Posterior vena cava (tissue), 2 donors: ENCODE results near the gene GTPBP6. TPM values are rescaled to one million over a fixed set of nuclear protein-coding genes. Genes with fewer than 3 reads are reported as not detected.
"Not testable (repeated sequence)": the region's sequence is repeated elsewhere in the genome, so short reads cannot be mapped to it uniquely, and the experiment has no call there.

ENCODE experiments used
- DNase-seq: peaks from one replicate; pipeline ENCODE4 v3.0.0-alpha.2; 2020; ENCODE audit warnings: low spot score
- intact Hi-C, 2 donors: fragments of 100-400 bp; cut with DNase I; formaldehyde crosslinking; loops; one replicate each; pipeline versions ENCODE4 v1.14.1 to v1.14.2; 2022 to 2023
- total RNA-seq, 2 donors: library from RNA; stranded (reverse); fragmentation: NEBNext Ultra II Directional; extraction: Animal tissue kit (Norgen Biotek cat#: 25700); gene quantifications; one replicate each; pipeline ENCODE4 v1.2.1, GENCODE V29; 2021
- donor health status: DM: yes; HTN: yes; CAD: no.
- donor health status: DM: yes; HTN: yes; CAD: no.

Gene GTPBP6
- total RNA-seq, 2 donors from 2014 or later: 31.1 to 34.9 TPM

DNA sequence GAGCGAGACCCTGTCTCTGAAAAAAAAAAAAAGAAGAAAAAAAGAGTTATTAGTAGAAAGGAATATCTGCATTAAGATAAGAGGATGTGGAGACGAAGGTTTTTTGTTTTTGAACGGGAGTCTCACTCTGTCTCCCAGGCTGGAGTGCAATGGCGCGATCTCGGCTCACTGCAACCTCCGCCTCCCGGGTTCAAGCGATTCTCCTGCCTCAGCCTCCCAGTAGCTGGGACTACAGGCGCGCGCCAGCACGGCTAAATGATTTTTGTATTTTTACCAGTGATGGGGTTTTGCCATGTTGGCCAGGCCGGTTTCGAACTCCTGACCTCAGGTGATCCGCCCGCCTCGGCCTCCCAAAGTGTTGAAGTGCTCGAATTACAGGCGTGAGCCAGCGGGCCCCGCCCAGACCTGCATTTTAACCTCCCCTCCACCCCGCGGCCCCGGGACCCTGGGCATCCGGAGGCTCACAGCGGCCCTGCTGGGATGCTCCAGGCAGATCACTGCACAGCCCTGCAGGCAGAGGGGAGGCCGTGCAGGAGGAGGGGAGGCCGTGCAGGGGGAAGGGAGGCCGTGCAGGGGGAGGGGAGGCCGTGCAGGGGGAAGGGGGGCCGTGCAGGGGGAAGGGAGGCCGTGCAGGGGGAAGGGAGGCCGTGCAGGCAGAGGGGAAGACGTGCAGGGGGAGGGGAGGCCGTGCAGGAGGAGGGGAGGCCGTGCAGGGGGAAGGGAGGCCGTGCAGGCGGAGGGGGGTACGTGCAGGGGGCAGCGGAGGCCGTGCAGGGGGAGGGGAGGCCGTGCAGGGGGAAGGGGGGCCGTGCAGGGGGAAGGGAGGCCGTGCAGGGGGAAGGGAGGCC, 38.6 kb downstream of the GTPBP6 start:
- intact Hi-C loops: not testable (repeated sequence)
- peak; percentile 70 for DNase-seq

DNA sequence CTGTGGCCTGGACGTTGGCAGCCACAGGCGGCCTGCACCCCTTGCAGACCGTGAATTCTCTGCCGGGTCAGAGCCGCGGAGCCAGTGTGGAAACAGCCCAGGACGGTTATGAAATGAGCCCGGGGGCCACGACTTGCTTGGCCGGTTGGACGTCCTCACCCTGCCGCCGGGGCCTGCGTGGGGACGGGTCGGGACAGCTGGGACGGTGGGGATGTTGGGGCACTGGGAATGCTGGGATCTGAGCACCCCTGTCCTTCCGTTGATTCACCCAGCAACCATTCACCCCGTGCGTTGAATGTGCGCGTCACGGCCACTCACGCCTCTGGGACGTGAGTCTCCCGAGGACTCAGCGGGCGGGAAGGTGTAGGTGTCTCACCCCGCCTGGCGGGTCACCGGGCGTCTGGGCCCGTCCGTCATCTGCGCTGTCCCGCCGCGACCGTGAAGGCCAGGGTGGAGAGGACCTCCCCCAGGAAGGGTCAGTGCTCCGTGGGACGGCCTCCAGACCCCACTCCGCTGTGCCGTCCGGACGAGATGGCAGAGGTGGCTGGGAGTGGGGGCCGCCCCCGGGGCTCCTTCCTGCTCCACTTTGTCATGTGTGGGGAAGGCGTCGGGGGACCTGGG, 41.9 kb downstream of the GTPBP6 start:
- intact Hi-C loops: no loop called here
- DNase-seq: peak; percentile 84

DNA sequence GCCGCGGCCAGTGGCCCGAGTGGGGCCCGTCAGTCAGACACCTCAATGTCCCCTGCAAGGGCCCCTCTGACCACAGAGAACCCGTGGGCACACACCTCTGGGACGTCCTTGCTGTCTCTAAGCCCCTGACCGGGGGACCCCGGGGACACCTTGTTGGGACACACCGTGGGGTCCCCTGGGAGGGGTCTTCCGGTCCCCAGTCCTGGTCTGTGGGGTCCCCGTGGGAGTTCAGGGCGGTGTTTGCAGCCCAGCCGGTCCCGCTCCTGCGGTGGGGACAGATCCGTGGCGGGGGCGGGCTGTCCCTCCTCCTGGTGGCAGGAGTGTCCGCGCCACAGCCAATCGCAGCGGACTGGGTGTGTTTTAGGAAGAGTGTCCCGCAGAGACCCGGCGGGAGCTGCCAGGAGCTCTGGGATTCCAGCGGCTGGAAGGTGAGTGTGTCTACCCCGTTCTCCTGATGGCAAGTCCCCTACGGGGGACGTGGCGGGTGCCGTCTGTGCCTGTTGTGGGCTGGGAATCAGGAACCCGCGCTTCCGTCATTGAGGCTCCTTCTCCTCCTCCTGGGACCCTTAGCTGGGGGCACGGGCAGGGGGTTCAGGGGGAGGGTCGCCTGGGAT, 42.5 kb downstream of the GTPBP6 start:
- DNase-seq: peak; percentile 89

DNA sequence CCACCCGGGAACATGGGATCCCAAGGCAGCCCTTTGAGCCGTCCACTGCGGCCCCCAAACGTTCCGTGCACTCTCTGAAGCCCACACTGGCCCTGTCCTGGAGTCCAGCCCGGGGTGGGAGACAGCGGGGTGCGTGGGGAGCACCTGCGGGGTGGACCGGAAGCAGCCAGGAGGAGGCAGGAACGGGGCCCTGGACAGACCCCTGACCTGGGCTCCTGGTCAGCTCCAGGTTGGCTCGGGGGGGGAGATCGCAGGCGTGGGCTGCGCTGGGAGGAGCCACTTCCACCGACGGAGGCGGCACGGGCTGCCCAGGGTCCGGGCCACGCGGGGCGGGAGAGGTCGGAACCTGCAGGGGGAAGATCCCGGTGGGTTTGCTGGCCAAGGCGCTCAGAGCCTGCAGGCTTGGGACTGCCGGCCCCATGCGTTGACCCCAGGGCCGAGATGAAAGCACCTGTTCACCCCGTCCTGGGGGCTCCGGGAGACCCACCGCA, 43.1 kb downstream of the GTPBP6 start:
- DNase-seq: peak; percentile 72
- intact Hi-C loops: no loop called here

More for the DNA sequence above, 42.5 kb downstream of the GTPBP6 start:
- intact Hi-C loops: no loop called here

DNA sequence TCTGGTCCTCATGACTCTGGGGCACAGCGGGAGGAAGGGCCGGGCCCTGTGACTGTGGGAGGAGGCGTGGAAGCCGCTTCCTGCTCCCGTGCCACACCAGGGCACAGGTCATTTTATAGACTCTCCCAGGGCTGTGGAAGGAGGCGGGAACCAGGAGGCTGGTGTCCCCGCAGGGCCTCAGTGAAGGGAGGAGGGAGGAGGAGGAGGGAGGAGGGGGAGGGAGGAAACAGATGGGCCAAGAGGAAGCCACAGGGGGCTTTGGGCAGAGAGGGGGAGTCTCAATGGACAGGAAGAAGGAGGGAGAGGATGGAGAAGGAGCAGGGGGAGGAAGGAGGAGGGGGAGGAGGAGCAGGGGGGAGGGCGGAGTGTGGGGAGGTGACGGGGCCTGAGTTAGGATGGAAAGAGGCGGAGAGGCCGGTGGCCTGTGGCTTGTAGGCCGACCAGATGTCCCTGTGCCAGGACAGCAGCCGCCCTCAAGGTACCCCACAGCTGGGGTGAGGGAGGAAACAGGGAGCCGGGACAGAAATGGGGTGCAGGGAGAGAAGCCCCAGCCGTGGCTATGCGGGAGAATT, 43.6 kb downstream of the GTPBP6 start:
- intact Hi-C loops: no loop called here
- DNase-seq: peak; percentile 80

DNA sequence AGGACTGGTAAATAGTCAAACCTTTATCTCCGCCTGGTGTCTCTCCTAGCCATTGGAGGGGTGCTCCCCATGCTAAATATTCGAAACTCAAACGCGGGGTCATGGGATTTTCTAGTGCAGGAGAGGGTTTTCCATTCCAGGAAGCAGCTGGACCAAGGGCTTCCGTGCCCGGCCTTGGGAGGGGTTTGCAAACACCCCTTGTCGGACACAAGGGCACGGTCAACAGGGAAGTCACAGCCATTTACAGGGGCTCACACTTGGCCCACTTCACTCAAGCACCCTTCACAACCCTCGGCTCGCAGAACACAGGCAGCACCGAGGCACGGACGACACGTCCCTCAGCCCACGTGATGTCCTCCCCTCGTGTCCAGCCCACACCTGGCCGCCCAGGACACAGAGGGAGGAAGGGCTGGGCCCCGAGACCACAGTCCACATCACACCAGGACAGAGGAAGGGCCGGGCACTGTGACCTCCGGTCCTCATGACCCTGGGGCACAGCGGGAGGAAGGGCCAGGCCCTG, 47.7 kb downstream of the GTPBP6 start:
- DNase-seq: peak; percentile 69
- intact Hi-C loops: no loop called here

DNA sequence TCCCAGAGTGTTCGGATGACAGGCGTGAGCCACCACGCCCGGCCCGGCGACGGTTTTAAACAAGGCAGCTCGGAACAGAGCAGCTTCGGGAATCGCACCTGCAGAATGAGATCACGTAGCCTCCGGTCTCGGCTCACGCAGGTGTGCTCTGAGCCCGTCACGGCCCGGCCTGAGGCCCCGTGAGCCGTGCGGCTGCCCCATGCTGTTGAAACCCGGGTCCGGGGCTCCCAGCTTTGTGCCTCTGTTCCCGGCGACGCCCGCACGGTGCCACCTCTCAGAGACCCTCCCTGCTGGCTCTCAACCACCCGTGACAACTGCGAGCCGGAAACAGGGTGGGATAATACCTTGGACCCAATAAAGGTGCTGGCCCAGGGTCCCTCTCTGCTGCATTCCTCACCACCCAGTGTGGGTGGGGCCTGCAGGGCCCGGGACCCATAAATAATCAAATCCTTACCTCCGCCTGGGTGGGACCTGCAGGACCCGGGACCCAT, 50.8 kb downstream of the GTPBP6 start:
- intact Hi-C loops: no loop called here

DNA sequence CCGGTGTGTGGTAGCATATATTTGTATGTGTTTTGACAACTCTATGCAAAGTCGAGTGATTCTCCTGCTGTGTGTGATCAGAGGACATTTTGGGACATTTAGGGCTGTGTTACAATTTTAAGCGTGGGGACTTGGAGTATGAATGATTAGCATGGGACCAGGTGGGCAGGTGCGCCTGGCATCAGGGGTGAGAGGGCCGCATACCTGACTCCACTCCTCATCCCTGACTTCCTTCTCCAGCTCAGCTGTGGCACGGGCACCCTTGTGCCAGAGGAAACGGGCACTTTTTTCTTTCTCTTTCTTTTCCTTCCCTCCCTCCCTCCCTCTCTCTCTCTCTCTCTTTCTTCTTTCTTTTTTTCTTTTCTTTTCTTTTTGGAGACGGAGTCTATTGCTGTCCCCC, 53.1 kb downstream of the GTPBP6 start:
- intact Hi-C loops: no loop called here
- DNase-seq: no peak

More for the DNA sequence above, 50.8 kb downstream of the GTPBP6 start:
- peak; percentile 58 for DNase-seq

DNA sequence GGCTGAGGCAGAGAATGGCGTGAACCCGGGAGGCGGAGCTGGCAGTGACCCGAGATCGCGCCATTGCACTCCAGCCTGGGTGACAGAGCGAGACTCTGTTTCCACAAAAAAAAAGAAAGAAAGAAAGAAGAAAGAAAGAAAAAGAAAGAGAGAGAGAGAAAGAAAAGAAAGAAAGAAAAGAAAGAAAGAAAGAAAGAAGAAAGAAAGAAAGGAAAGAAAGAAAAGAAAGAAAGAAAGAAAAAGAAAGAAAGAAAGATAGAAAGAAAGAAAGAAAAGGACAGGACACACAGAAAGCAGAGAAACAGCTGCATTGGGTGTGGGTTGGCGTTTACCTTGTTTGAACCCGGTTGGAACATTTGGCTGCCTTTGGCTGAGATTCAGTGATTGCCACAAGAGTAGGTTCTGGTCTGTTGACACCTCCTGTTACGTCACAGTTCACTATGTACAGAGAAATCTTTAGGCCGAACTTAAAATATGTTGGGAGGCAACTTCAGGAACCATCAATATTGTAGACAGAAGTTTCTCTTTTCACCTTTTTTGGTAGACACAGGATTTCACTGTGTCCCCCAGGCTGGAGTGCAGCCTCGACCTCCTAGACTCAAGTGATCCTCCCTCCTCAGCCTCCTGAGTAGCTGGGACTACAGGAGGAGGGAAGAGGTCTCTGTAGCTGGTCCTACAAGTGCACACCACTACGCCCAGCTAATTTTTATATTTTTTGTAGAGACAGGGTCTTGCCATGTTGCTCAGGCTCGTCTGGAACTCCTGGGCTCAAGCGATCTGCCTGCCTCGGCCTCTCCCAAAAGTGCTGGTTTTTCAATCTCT, 53.8 kb downstream of the GTPBP6 start:
- DNase-seq: peak; percentile 44
- intact Hi-C loops: no loop called here

DNA sequence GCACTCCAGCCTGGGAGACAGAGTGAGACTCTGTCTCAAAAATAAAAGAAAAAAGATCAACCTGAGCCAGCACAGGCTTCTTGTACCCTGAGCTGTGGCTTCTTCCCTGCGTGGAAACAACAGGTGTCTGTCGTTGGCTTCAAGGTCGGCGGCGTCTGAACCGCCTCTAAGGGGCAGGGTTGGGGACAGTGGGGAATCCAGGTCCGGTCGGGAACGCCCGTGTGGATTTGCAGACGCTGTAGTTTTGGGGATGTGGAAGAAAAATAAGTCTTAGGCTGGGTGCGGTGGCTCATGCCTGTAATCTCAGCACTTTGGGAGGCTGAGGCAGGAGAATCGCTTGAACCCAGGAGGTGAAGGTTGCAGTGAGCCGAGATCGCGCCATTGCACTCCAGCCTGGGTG, 54.6 kb downstream of the GTPBP6 start:
- intact Hi-C loops: not testable (repeated sequence)
- DNase-seq: peak; percentile 66

DNA sequence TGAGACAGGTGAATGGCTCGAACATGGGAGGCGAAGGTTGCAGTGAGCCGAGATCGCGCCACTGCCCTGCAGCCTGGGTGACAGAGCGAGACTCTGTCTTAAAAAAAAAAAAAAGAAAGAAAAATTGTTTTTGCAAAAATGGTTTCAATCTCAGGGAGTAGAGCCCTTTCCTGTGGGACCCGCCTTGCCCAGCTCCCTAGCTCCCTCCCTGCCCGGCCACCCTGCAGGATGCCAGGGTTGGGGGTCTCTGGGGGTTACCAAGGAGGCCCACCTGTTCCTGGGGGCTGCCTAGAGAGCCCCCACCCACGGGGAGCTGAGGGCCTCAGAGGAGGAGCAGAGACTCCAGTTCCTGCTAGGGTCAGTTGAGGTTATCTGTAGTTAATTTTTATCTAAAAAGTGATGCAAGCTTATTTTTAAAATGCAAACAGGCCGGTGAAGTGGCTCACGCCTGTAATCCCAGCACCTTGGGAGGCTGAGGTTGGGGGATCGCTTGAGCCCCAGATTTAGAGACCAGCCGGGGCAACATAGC, 56.2 kb downstream of the GTPBP6 start:
- intact Hi-C loops: no loop called here
- peak; percentile 53 for DNase-seq

DNA sequence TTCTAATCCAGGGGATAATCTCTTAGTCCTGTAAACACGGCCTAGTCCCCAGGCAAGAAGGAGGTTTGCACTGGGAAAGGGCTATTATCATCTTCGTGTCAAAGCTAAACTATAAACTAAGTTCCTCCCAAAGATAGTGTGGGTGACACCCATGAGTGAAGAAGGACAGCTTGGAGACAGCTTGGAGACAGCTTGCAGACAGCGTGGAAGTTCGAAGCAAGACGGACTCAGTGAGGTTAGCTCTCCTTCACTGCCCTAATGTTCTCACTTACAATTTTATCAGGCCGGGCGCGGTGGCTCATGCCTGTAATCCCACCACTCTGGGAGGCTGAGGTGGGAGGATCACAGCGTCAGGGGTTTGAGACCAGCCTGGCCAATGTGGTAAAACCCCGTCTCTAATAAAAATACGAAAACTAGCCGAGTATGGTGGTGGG, 56.7 kb downstream of the GTPBP6 start:
- intact Hi-C loops: no loop called here
- peak; percentile 10 for DNase-seq

DNA sequence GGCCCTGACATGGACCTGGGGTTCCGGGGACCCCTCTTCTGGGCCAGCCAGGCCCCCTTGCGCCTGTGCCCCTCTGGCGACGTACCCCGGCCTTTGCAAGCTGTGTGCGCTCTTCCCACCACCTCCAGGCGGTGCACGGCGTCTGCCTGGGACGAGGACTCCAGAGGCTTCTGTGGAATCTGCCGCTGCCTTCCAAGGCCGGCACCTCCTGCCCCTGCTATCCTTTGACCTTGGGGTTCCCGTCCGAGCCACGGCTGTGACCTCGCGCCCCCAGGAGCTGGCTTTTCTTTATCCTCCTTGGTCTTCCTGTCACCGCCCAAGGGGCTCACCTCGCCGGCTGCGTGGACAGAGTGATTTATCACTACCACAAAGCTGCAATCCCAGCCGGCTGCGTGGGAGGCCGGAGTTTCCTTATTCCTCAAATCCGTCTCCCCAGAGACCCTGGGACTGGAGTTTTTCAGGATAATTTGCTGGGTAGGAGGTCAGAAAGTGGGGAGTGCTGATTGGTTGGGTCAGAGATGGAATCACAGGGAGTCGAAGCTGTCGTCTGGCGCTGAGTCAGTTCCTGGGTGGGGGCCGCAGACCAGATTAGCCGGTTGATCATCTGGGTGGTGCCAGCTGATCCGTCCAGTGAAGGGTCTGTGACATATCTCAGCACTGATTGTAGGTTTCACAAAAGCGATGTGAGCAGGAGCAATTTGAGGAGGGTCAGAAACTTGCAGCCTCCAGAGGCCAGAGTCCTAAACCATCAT, 57.3 kb downstream of the GTPBP6 start:
- intact Hi-C loops: no loop called here
- peak; percentile 79 for DNase-seq

DNA sequence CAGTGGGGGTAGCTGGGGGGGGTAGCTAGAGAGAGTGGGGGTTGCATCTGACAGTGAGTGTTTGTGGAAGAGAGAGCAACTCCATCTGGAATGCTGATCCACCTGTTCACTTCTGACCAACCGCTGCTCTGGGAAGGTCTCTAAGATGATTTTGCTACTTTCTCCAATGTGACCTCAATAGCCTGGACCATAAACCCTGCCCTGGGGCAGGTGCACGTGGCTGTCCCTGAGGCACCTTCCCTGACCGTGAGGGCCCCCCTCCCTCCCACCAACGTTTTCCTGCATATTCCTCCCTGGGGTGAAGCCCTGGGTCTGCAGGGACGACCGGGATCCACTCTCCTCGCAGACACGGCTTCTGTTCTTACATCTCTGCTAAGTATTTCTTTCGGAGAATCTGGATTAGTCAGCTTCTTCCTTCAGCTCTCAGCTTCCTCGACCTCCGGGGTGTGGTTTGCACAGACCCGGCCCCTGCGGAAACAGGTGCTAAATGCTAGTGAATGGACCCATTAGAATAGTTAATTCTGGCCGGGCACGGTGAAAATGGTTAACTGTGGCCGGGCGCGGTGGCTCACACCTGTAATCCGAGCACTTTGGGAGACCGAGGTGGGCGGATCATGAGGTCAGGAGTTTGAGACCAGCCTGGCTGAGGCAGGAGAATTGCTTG, 58.8 kb downstream of the GTPBP6 start:
- intact Hi-C loops: no loop called here
- peak; percentile 40 for DNase-seq

DNA sequence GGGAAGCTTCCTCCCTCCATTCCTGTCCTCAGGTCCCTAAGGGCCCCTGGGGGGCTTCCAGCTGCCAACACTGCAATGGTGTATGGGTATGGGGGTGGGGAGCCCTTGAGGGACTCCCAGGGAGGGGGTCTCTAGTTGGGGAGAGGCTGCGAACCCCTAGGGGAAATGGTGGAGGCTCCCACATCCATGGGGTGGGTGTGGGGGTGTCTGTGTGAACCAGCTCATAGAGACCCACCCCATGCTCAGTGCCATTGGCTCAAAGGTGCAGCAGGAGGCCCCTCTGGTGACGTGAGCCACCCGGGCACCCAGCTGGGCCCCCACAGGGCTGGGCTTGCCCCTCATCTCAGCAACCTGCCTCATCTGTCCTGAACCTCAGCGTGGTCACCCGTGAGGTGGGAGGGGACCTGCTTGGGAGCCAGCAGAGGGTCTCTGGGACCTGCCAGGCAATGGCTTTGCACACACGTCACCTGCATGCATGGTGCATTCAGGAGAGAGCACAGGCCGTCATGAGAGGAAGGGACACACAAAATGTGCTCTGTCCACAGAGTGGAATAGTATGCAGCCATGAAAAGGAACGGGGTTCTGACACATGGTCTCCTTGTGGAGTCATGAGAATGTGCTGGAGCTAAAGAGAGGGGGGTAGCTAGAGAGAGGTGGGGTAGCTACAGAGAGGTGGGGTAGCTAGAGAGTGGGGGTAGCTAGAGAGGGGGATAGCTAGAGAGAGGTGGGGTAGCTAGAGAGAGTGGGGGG, 60.1 kb downstream of the GTPBP6 start:
- DNase-seq: no peak

DNA sequence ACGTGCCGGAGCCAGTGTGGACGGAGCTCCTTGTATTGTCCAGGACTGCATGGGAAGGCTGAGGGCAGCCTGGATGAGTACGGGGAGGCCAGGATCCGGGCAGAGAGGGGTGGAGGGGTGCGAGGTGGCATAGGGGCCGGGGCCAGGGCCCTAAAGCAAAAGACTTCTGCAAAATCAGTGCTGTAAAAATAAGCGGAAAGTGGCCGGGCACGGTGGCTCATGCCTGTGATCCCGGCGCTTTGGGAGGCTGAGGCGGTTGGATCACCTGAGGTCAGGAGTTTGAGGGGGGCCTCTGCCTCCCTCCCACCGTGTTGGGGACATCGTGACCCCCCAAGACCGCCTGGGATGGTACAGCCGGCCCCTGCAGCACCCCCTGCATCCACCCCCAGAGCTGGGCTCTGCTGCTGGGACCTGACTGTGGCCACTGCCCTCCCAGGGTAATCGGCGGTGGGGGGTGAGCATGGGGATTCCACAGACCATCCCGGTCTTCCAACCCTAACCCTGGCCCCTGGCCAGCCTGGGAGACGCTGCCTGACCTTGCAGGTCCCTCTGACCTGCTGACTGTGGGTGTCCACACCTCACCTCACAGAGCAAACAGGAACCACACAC, 60.8 kb downstream of the GTPBP6 start:
- peak; percentile 54 for DNase-seq
- intact Hi-C loops: no loop called here

More for the DNA sequence above, 60.1 kb downstream of the GTPBP6 start:
- intact Hi-C loops: no loop called here
